ENCODE data around the gene SBK3. TPM values are rescaled to one million over a fixed set of nuclear protein-coding genes. Genes with fewer than 3 reads are reported as not detected.
A peak's percentile ranks its signal among the peaks of the same experiment; 100 is the strongest.

Gene SBK3
- total and polyA plus RNA-seq, 2 donors (not counting 1 experiment from before 2014, with no cell fraction given) = not detected

GRCh38 chr19:55495646-55496349 lies 49.5 kb downstream of the SBK3 start:
- no peak overlapping the region for H3K4me3 Mint-ChIP-seq
- ATAC-seq (ENCODE audit: low read depth) = no peak
- 91% methylated on average over 8 of the region's 11 CpGs for WGBS (ENCODE audit: insufficient coverage)
- no peaks in the 10 kb centered on the region for H4K20me1 ChIP-seq (ENCODE audit: control insufficient read depth, insufficient read depth, low read length, poor library complexity, severe bottlenecking)
- ChIA-PET CTCF (interaction anchor here (0.8 to 2.1 kb wide), 3 partner anchors 8 to 28 kb away, joined by 3 to 9 read pairs (median 4); no protein-coding TSS in a partner anchor), POLR2A (interaction anchor here (0.6 kb wide), 2 partner anchors 27 to 110 kb away, joined by 3 to 5 read pairs; no protein-coding TSS in a partner anchor)
- H2AFZ ChIP-seq (ENCODE audit: insufficient read depth, low read depth, low read length, poor library complexity, severe bottlenecking) = no peak overlapping the region
- H3K36me3 ChIP-seq (replicated peaks in 1 of 2; ENCODE audit: control extremely low read depth in 1 of 2, control insufficient read depth in 1 of 2, extremely low read depth in 1 of 2, insufficient read depth in 2 of 2, low read length in 1 of 2) = no peaks in the 10 kb centered on the region
- H3K4me1 Mint-ChIP-seq = no peaks in the 10 kb centered on the region
- no peak overlapping the region for H3K27ac Mint-ChIP-seq
- no peak overlapping the region for H3K27ac ChIP-seq (ENCODE audit: low read length in 2 of 2)
- H3K4me3 ChIP-seq (ENCODE audit: control extremely low read depth in 1 of 5, extremely low read depth in 1 of 5, insufficient read depth in 1 of 5, low read depth in 2 of 5, low read length in 4 of 5) = no peak overlapping the region
- H3K9ac ChIP-seq (ENCODE audit: low read length) = no peak overlapping the region
- TF ChIP-seq, protein P1, sequence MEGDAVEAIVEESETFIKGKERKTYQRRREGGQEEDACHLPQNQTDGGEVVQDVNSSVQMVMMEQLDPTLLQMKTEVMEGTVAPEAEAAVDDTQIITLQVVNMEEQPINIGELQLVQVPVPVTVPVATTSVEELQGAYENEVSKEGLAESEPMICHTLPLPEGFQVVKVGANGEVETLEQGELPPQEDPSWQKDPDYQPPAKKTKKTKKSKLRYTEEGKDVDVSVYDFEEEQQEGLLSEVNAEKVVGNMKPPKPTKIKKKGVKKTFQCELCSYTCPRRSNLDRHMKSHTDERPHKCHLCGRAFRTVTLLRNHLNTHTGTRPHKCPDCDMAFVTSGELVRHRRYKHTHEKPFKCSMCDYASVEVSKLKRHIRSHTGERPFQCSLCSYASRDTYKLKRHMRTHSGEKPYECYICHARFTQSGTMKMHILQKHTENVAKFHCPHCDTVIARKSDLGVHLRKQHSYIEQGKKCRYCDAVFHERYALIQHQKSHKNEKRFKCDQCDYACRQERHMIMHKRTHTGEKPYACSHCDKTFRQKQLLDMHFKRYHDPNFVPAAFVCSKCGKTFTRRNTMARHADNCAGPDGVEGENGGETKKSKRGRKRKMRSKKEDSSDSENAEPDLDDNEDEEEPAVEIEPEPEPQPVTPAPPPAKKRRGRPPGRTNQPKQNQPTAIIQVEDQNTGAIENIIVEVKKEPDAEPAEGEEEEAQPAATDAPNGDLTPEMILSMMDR (IDR thresholded peaks at IDR 0.05) = no peak
- no peak for TF ChIP-seq EZH2 (IDR thresholded peaks at IDR 0.05; ENCODE audit: borderline replicate concordance, insufficient read depth, low read depth, low read length, poor library complexity, severe bottlenecking)
- peaks cover 0 to 29% (median 2%) of the 10 kb centered on the region in 4 experiments for H3K27me3 ChIP-seq (replicated peaks in 1 of 4; ENCODE audit: control extremely low read depth in 1 of 4, control insufficient read depth in 3 of 4, insufficient read depth in 4 of 4, low read length in 3 of 4)
- intact Hi-C loops (cut with micrococcal nuclease) = no loop called here
- H3K9me3 Mint-ChIP-seq (ENCODE audit: insufficient read depth) = no peaks in the 10 kb centered on the region
- no peak for DNase-seq
- no peak overlapping the region for H3K4me2 ChIP-seq (replicated peaks; ENCODE audit: low read depth, low read length, poor library complexity, severe bottlenecking)
- no peaks in the 10 kb centered on the region for H3K4me1 ChIP-seq (ENCODE audit: control insufficient read depth in 2 of 2, insufficient read depth in 2 of 2, low read length in 2 of 2)
- peaks cover 8% of the 10 kb centered on the region for H3K27me3 Mint-ChIP-seq
- H3K9me3 ChIP-seq (ENCODE audit: control extremely low read depth in 1 of 3, control insufficient read depth in 2 of 3, insufficient read depth in 1 of 3, low read length in 2 of 3) = no peaks in the 10 kb centered on the region
- H3K79me2 ChIP-seq (ENCODE audit: control insufficient read depth, insufficient read depth, low read length) = no peaks in the 10 kb centered on the region

DNA sequence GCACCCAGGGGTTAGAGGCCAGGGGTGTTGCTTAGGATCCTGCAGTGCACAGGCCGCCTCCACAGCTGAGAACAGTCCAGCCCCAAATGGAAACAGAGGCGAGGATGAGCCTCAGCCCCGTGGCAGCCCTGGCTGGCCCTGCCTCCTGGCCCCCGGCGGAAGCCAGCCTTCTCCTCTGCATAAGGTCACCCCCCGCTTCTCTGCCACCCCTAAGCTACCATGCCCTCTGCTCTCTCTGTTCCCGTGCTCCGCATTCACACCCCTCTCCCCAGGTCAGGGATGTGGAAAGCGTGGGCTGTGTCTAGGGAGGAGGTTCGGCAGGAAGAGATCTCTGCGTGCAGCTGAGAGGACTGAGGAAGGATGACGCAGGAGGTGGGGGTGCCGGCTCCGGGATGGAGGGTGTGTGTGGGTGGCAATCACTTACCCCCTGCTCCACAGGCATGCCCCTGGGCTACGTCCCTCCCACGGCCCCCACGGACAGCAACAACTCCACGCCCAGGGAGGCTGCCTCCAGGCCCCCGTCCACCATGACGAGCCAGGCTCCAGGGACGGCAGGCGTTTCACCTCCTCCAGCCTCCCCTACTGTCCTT lies 51.1 kb downstream of the SBK3 start:
- WGBS (ENCODE audit: insufficient coverage) = 65% methylated on average over 14 of the region's 22 CpGs
- Histone ChIP-seq H4K20me1 (ENCODE audit: control insufficient read depth, insufficient read depth, low read length, poor library complexity, severe bottlenecking) (no peaks in the 10 kb centered on the region), H3K27me3 (replicated peaks in 1 of 4; ENCODE audit: control extremely low read depth in 1 of 4, control insufficient read depth in 3 of 4, insufficient read depth in 4 of 4, low read length in 3 of 4) (peaks cover 0 to 35% (median 2%) of the 10 kb centered on the region in 4 experiments), H3K36me3 (replicated peaks in 1 of 2; ENCODE audit: control extremely low read depth in 1 of 2, control insufficient read depth in 1 of 2, extremely low read depth in 1 of 2, insufficient read depth in 2 of 2, low read length in 1 of 2) (no peaks in the 10 kb centered on the region), H3K4me2 (replicated peaks; ENCODE audit: low read depth, low read length, poor library complexity, severe bottlenecking) (peak overlapping the region; percentile 18), H3K9me3 (ENCODE audit: control extremely low read depth in 1 of 3, control insufficient read depth in 2 of 3, insufficient read depth in 1 of 3, low read length in 2 of 3) (no peaks in the 10 kb centered on the region), H3K9ac (ENCODE audit: low read length) (no peak overlapping the region), H2AFZ (ENCODE audit: insufficient read depth, low read depth, low read length, poor library complexity, severe bottlenecking) (no peak overlapping the region), H3K4me3 (ENCODE audit: control extremely low read depth in 1 of 5, extremely low read depth in 1 of 5, insufficient read depth in 1 of 5, low read depth in 2 of 5, low read length in 4 of 5) (peak overlapping the region in 1 of 5 experiments; percentile 30), H3K27ac (ENCODE audit: low read length in 2 of 2) (no peak overlapping the region), H3K4me1 (ENCODE audit: control insufficient read depth in 2 of 2, insufficient read depth in 2 of 2, low read length in 2 of 2) (no peaks in the 10 kb centered on the region), H3K79me2 (ENCODE audit: control insufficient read depth, insufficient read depth, low read length) (no peaks in the 10 kb centered on the region)
- CTCF ChIA-PET = interaction anchor here (0.6 to 2.1 kb wide), 3 partner anchors 9 to 27 kb away, joined by 3 to 9 read pairs (median 3); partner anchors contain the start of gene NAT14
- Mint-ChIP-seq H3K4me1 (no peaks in the 10 kb centered on the region), H3K4me3 (no peak overlapping the region), H3K27ac (no peak overlapping the region), H3K9me3 (ENCODE audit: insufficient read depth) (no peaks in the 10 kb centered on the region), H3K27me3 (peaks cover 8% of the 10 kb centered on the region)
- no peak for ATAC-seq (ENCODE audit: low read depth)
- no peak for TF ChIP-seq EZH2 (IDR thresholded peaks at IDR 0.05; ENCODE audit: borderline replicate concordance, insufficient read depth, low read depth, low read length, poor library complexity, severe bottlenecking)
- TF ChIP-seq, protein P1 (IDR thresholded peaks at IDR 0.05) = no peak
- no peak for DNase-seq
- POLR2A ChIA-PET = no interaction called here
- intact Hi-C loops (cut with micrococcal nuclease) = no loop called here

All from B cell (primary cell).